ENCODE measurements around the gene GATAD2A. TPM values are rescaled to one million over a fixed set of nuclear protein-coding genes. Genes with fewer than 3 reads are reported as not detected.
A peak's percentile ranks its signal among the peaks of the same experiment; 100 is the strongest.

GATAD2A gene
- total and polyA plus RNA-seq, 2 of the 8 experiments (the other 6 are each of a cell fraction or from before 2014, with no cell fraction given), result 38.4 to 205 TPM

DNA sequence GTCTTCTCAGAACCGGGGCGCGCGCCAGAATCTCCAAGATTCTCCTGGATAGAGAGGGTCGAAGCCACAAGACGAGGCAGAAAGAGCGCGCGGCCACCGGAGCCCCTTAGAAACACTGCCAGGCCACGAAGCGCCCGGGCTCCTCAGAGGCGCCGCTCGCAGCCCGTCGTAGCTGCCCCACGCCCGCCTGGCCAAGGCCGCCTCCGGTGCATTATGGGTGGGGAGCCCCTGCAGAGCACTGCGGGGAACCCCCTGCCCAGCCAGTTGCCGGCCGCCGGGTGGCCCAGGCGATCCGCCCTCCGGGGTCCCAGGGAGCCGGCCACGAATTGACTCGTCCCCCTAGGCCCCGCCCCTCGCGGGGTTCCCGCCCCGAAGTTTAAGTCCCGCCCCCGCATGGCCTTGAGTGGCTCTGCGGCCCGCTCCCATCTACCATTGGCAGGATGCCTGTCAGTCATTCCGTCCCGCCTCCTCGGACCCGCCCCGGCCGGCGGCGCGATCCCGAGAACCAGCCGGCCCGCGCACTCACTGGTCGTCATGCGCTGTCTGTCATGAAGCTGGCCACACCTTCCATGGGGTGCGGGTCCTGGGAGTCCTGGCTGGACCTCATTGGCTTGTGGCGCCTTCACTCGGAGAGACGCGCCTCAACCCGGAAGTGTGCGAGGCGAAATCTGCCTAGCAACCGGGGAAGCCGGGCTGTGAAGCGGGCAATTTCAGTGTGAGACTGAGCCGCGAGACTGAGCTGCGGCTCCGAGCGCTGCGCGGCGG, 20.2 kb upstream of the GATAD2A start (continued):
- TF ChIP-seq, protein P1, sequence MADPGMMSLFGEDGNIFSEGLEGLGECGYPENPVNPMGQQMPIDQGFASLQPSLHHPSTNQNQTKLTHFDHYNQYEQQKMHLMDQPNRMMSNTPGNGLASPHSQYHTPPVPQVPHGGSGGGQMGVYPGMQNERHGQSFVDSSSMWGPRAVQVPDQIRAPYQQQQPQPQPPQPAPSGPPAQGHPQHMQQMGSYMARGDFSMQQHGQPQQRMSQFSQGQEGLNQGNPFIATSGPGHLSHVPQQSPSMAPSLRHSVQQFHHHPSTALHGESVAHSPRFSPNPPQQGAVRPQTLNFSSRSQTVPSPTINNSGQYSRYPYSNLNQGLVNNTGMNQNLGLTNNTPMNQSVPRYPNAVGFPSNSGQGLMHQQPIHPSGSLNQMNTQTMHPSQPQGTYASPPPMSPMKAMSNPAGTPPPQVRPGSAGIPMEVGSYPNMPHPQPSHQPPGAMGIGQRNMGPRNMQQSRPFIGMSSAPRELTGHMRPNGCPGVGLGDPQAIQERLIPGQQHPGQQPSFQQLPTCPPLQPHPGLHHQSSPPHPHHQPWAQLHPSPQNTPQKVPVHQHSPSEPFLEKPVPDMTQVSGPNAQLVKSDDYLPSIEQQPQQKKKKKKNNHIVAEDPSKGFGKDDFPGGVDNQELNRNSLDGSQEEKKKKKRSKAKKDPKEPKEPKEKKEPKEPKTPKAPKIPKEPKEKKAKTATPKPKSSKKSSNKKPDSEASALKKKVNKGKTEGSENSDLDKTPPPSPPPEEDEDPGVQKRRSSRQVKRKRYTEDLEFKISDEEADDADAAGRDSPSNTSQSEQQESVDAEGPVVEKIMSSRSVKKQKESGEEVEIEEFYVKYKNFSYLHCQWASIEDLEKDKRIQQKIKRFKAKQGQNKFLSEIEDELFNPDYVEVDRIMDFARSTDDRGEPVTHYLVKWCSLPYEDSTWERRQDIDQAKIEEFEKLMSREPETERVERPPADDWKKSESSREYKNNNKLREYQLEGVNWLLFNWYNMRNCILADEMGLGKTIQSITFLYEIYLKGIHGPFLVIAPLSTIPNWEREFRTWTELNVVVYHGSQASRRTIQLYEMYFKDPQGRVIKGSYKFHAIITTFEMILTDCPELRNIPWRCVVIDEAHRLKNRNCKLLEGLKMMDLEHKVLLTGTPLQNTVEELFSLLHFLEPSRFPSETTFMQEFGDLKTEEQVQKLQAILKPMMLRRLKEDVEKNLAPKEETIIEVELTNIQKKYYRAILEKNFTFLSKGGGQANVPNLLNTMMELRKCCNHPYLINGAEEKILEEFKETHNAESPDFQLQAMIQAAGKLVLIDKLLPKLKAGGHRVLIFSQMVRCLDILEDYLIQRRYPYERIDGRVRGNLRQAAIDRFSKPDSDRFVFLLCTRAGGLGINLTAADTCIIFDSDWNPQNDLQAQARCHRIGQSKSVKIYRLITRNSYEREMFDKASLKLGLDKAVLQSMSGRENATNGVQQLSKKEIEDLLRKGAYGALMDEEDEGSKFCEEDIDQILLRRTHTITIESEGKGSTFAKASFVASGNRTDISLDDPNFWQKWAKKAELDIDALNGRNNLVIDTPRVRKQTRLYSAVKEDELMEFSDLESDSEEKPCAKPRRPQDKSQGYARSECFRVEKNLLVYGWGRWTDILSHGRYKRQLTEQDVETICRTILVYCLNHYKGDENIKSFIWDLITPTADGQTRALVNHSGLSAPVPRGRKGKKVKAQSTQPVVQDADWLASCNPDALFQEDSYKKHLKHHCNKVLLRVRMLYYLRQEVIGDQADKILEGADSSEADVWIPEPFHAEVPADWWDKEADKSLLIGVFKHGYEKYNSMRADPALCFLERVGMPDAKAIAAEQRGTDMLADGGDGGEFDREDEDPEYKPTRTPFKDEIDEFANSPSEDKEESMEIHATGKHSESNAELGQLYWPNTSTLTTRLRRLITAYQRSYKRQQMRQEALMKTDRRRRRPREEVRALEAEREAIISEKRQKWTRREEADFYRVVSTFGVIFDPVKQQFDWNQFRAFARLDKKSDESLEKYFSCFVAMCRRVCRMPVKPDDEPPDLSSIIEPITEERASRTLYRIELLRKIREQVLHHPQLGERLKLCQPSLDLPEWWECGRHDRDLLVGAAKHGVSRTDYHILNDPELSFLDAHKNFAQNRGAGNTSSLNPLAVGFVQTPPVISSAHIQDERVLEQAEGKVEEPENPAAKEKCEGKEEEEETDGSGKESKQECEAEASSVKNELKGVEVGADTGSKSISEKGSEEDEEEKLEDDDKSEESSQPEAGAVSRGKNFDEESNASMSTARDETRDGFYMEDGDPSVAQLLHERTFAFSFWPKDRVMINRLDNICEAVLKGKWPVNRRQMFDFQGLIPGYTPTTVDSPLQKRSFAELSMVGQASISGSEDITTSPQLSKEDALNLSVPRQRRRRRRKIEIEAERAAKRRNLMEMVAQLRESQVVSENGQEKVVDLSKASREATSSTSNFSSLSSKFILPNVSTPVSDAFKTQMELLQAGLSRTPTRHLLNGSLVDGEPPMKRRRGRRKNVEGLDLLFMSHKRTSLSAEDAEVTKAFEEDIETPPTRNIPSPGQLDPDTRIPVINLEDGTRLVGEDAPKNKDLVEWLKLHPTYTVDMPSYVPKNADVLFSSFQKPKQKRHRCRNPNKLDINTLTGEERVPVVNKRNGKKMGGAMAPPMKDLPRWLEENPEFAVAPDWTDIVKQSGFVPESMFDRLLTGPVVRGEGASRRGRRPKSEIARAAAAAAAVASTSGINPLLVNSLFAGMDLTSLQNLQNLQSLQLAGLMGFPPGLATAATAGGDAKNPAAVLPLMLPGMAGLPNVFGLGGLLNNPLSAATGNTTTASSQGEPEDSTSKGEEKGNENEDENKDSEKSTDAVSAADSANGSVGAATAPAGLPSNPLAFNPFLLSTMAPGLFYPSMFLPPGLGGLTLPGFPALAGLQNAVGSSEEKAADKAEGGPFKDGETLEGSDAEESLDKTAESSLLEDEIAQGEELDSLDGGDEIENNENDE (IDR thresholded peaks at IDR 0.05; ENCODE audit: insufficient replicate concordance, low read length), result no peak
- TF ChIP-seq SUZ12 (IDR thresholded peaks at IDR 0.05; ENCODE audit: low read length) (no peak), SIX5 (IDR thresholded peaks at IDR 0.05; ENCODE audit: low read depth, low read length) (no peak), NRF1 (IDR thresholded peaks at IDR 0.05; ENCODE audit: low read depth, low read length) (peak; percentile 19; the same call in 1 of the 2 replicates), RXRA (IDR thresholded peaks at IDR 0.05; ENCODE audit: insufficient read depth, low read depth, low read length) (no peak), HDAC2 (IDR thresholded peaks at IDR 0.05; ENCODE audit: borderline replicate concordance in 1 of 2, low read depth in 2 of 2, low read length in 2 of 2) (peak in 1 of 2 experiments; percentile 74; a peak in 1 of 4 replicates)
- TF ChIP-seq, protein P2, sequence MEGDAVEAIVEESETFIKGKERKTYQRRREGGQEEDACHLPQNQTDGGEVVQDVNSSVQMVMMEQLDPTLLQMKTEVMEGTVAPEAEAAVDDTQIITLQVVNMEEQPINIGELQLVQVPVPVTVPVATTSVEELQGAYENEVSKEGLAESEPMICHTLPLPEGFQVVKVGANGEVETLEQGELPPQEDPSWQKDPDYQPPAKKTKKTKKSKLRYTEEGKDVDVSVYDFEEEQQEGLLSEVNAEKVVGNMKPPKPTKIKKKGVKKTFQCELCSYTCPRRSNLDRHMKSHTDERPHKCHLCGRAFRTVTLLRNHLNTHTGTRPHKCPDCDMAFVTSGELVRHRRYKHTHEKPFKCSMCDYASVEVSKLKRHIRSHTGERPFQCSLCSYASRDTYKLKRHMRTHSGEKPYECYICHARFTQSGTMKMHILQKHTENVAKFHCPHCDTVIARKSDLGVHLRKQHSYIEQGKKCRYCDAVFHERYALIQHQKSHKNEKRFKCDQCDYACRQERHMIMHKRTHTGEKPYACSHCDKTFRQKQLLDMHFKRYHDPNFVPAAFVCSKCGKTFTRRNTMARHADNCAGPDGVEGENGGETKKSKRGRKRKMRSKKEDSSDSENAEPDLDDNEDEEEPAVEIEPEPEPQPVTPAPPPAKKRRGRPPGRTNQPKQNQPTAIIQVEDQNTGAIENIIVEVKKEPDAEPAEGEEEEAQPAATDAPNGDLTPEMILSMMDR (IDR thresholded peaks at IDR 0.05; ENCODE audit: control extremely low read depth in 1 of 3, insufficient read depth in 1 of 3, low read depth in 1 of 3, low read length in 3 of 3), result no peak

All from H1 (cell line).